GM23248 (cell line): ENCODE results near the gene SLC9C1. TPM values are rescaled to one million over a fixed set of nuclear protein-coding genes. Genes with fewer than 3 reads are reported as not detected.

Experiments used
- DNase-seq: peaks from one replicate; pipeline ENCODE4 v3.0.0-alpha.2; 2015
- H2AFZ ChIP-seq: fragments of 200-600 bp; sonication (generic); 2 replicates; pipeline ENCODE4 v1.6.1; 2016; ENCODE audit warnings: antibody characterized with exemption
- H3F3A ChIP-seq: fragments of 200-600 bp; sonication (generic); 2 replicates; pipeline ENCODE4 v1.6.1; 2016; ENCODE audit warnings: mild to moderate bottlenecking, antibody characterized with exemption, mixed run types; ENCODE audit not compliant: insufficient read depth
- H3K27ac ChIP-seq: fragments of 200-600 bp; sonication (generic); 2 replicates; pipeline ENCODE4 v1.5.1; 2016; ENCODE audit warnings: mild to moderate bottlenecking
- H3K27me3 ChIP-seq: fragments of 200-600 bp; sonication (generic); replicated peaks from 2 replicates; pipeline ENCODE4 v1.6.1; 2016; ENCODE audit warnings: mild to moderate bottlenecking; ENCODE audit not compliant: insufficient read depth
- H3K36me3 ChIP-seq: fragments of 200-600 bp; sonication (generic); 2 replicates; pipeline ENCODE4 v1.6.1; 2016; ENCODE audit warnings: low read depth, mild to moderate bottlenecking
- H3K4me1 ChIP-seq: fragments of 200-600 bp; sonication (generic); 2 replicates; pipeline ENCODE4 v1.6.1; 2016; ENCODE audit warnings: mild to moderate bottlenecking; ENCODE audit not compliant: insufficient read depth
- H3K4me2 ChIP-seq: fragments of 200-600 bp; sonication (generic); one replicate; pipeline ENCODE4 v1.6.1; 2016; ENCODE audit warnings: mild to moderate bottlenecking; ENCODE audit not compliant: unreplicated experiment
- H3K4me3 ChIP-seq: fragments of 200-600 bp; sonication (generic); 2 replicates; pipeline ENCODE4 v1.5.1; 2016; ENCODE audit warnings: mild to moderate bottlenecking
- H3K79me2 ChIP-seq: fragments of 200-600 bp; sonication (generic); 2 replicates; pipeline ENCODE4 v1.6.1; 2016; ENCODE audit warnings: mild to moderate bottlenecking; ENCODE audit not compliant: insufficient read depth
- H3K9ac ChIP-seq: fragments of 200-600 bp; sonication (generic); 2 replicates; pipeline ENCODE4 v1.6.1; 2016; ENCODE audit warnings: mild to moderate bottlenecking
- H3K9me2 ChIP-seq: fragments of 200-600 bp; sonication (generic); 2 replicates; pipeline ENCODE4 v1.6.1; 2016; ENCODE audit warnings: mixed run types, mild to moderate bottlenecking, moderate library complexity; ENCODE audit not compliant: insufficient read depth
- H3K9me3 ChIP-seq: fragments of 200-600 bp; sonication (generic); one replicate; pipeline ENCODE4 v1.6.1; 2017; ENCODE audit warnings: low read depth
- H4K20me1 ChIP-seq: fragments of 200-600 bp; sonication (generic); 2 replicates; pipeline ENCODE4 v1.6.0; 2016; ENCODE audit not compliant: insufficient read depth
- EZH2 ChIP-seq: fragments of 200-600 bp; sonication (generic); IDR thresholded peaks from 2 replicates; pipeline ENCODE4 v1.6.1; 2018; ENCODE audit warnings: antibody characterized with exemption, mild to moderate bottlenecking; ENCODE audit not compliant: insufficient read depth, poor library complexity, severe bottlenecking
- EZH2phosphoT487 ChIP-seq: fragments of 200-600 bp; sonication (generic); IDR thresholded peaks from 2 replicates; pipeline ENCODE4 v1.6.1; 2018; ENCODE audit warnings: antibody characterized with exemption, moderate library complexity, mild to moderate bottlenecking, low read depth; ENCODE audit not compliant: insufficient read depth
- WGBS, 2 experiments: methylation state at CpG; one replicate each; pipeline ENCODE4 v1.1.6; 2015 to 2017; ENCODE audit warnings: low lambda C conversion rate in 2 of 2, low coverage in 1 of 2; ENCODE audit errors: missing lambda C conversion rate in 2 of 2; 5-methylcytosine and 5-hydroxymethylcytosine counted together
- in situ Hi-C: fragments of 300-500 bp; cut with MboI; formaldehyde crosslinking; loops from 2 replicates; pipeline ENCODE4 v1.15.0; 2020
- polyA plus RNA-seq: library from polyadenylated mRNA; unstranded; fragments of >200 nt; fragmentation: Nextera tagmentation; extraction: Ambion mirVana; gene quantifications from 2 replicates; pipeline ENCODE4 v1.2.1, GENCODE V29; 2016
- total RNA-seq: library from RNA; depleted of rRNA; stranded (reverse); fragments of >200 nt; shearing (Covaris generic); gene quantifications from 2 replicates; pipeline ENCODE4 v1.2.3, GENCODE V29; 2014

SLC9C1 gene
- total and polyA plus RNA-seq, 2 experiments from 2014 or later, result not detected

DNA sequence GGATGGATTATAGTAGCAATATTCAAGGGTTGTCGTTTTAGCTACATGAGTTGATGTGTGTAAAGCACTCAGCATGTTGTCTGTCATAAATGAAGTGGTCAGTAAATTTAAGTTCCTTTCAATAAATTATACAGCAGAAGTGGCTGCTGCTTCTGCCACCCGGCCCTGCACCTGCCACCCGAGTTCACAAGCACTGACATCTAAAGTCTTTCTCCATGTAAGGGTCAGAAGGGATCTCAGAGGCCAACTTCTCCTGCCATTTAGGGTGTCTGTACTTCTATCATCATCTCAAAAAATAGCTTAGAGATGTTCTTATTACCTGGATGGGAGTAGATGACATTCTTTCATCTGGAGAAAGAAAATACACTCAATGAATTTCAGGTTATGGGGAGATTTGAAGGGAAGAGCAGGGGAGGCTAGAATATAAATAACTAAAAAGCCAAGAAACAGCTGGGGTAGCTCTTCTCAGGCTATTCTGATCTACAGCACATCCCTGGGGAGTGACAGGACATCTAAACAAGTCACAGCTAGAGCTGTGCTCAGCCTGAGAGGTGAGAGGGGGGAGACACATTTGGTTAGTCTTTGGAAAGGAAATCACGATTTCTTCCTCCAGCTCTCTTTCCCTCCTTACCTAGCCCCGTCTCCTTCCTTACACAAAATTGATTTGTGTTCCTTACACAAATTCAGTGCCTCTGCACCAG lies 169.0 kb downstream of the SLC9C1 start:
- Histone ChIP-seq H3K4me1 (peaks cover 8% of the 10 kb centered on the region; the same call in 1 of the 2 replicates), H3K9me2 (no peaks in the 10 kb centered on the region), H3K79me2 (no peaks in the 10 kb centered on the region), H3K36me3 (no peaks in the 10 kb centered on the region), H3K9me3 (no peaks in the 10 kb centered on the region), H3K4me3 (no peak overlapping the region), H4K20me1 (no peaks in the 10 kb centered on the region), H3K9ac (no peak overlapping the region), H2AFZ (no peak overlapping the region), H3K27me3 (no peaks in the 10 kb centered on the region), H3K4me2 (no peak overlapping the region), H3K27ac (no peak overlapping the region), H3F3A (no peaks in the 10 kb centered on the region)
- 88 to 90% methylated on average over 5 of the region's 5 CpGs for WGBS, 2 experiments
- in situ Hi-C loops, result loop anchor here (25.0 kb wide), 1 partner anchor 387 kb away; no protein-coding TSS in a partner anchor
- DNase-seq, result no peak
- TF ChIP-seq EZH2 (no peak), EZH2phosphoT487 (no peak)

DNA sequence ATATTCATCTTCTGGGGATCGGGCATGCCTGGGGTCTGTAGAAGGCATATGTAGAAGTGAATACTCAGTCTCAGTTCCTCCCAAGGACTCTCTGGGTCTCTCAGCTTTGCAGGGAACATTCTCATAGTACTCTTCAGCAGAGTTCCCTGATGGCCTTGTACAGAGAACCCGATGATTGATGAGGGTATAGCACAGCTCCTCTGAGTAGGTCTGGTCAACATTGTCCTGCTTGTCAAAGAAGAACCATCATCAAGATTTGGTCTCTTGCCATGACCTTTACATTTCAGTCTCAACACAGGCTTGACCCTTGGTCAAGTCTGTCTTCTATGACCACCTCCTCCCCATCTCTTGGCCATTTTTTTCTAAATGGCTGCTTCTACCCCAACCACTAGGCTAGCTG lies 170.5 kb downstream of the SLC9C1 start:
- no peak overlapping the region for H3K27ac ChIP-seq
- no peak for TF ChIP-seq EZH2phosphoT487
- no peak for TF ChIP-seq EZH2
- H3K4me2 ChIP-seq, result no peak overlapping the region
- no peak overlapping the region for H3K4me3 ChIP-seq
- H3K27me3 ChIP-seq, result no peaks in the 10 kb centered on the region
- no peak for DNase-seq
- no peaks in the 10 kb centered on the region for H3K4me1 ChIP-seq
- 95 to 100% methylated on average over 2 of the region's 2 CpGs for WGBS, 2 experiments
- H3K79me2 ChIP-seq, result no peaks in the 10 kb centered on the region
- no peaks in the 10 kb centered on the region for H3K36me3 ChIP-seq
- H3K9me3 ChIP-seq, result no peaks in the 10 kb centered on the region
- H3K9me2 ChIP-seq, result no peaks in the 10 kb centered on the region
- no peak overlapping the region for H3K9ac ChIP-seq
- in situ Hi-C loops, result no loop called here
- no peak overlapping the region for H2AFZ ChIP-seq
- no peaks in the 10 kb centered on the region for H4K20me1 ChIP-seq
- no peaks in the 10 kb centered on the region for H3F3A ChIP-seq

DNA sequence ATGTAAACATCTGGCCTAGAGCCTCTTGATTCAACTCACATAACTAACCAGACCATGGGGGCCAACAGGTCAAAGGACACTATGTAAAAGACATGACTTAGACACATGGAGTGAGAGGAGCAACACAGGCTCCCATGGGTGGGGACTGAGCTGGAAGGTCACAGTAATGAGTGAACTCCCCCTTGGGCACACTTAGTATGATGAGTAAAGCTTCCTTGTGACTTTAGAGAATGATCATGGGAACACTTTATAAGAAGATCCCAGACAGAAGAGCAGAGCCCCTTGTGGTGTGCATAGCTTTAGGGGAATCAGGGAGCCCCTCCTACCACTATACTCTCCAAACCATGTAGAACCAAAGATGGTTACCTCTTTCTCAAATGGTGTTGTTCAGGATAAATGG lies 171.1 kb downstream of the SLC9C1 start:
- Histone ChIP-seq H3K9me2 (no peaks in the 10 kb centered on the region), H3K27me3 (no peaks in the 10 kb centered on the region), H3K27ac (no peak overlapping the region), H3F3A (no peaks in the 10 kb centered on the region), H3K36me3 (no peaks in the 10 kb centered on the region), H3K9ac (no peak overlapping the region), H3K4me1 (no peaks in the 10 kb centered on the region), H3K79me2 (no peaks in the 10 kb centered on the region), H2AFZ (no peak overlapping the region), H4K20me1 (no peaks in the 10 kb centered on the region), H3K4me3 (no peak overlapping the region), H3K4me2 (no peak overlapping the region), H3K9me3 (no peaks in the 10 kb centered on the region)
- DNase-seq, result no peak
- no peak for TF ChIP-seq EZH2phosphoT487
- TF ChIP-seq EZH2, result no peak
- in situ Hi-C loops, result no loop called here

DNA sequence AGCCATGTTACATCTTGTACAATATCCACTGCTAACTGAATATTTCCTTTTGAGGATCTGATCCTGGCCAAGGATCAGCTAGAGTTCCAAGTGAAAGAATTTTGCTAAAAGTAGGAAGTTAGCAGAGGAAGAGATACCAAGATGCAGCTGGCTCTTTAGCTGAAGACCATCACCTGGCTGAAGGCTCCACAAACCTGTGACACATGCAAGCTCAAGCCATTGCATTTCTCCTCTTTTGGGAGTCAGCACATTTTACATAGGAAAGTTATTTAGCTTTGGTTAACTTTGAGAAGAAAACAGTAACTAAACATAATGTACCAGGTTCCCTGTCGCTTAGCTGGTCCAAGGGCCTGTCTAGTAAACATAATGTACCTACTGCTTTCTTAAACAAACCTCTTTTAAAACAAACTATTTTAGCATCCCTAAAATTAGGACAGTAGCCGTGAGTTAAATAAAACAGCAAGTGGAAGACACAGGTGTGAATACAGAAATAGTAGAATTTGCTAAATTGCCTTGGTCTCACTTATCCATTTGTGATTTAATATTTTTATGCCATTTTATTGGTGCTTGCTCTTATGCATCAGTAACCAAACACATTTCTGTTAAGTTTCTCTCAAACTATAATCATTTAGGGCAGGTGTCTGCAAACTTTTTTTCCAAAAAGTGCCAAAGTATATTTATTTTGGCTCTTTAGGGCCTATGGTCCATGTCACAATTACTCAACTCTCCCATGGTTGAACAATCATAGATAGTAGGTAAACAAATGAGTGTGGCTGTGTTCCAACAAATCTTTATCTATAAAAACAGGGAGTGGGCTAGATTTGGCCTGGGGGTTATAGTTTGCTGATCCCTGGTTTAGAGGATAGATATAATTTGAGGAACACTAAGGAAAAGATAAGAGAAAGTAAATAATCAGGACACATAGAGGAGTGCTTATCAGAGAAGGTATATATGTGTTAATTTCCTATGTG lies 172.2 kb downstream of the SLC9C1 start:
- Histone ChIP-seq H3F3A (no peaks in the 10 kb centered on the region), H2AFZ (no peak overlapping the region), H3K27me3 (no peaks in the 10 kb centered on the region), H3K4me3 (no peak overlapping the region), H3K4me2 (no peak overlapping the region), H3K4me1 (no peaks in the 10 kb centered on the region), H3K9me3 (no peaks in the 10 kb centered on the region), H3K36me3 (no peaks in the 10 kb centered on the region), H3K27ac (no peak overlapping the region), H3K9ac (no peak overlapping the region), H3K79me2 (no peaks in the 10 kb centered on the region), H4K20me1 (no peaks in the 10 kb centered on the region), H3K9me2 (no peaks in the 10 kb centered on the region)
- in situ Hi-C loops, result no loop called here
- 93 to 100% methylated on average over 2 of the region's 2 CpGs for WGBS, 2 experiments
- DNase-seq, result no peak
- TF ChIP-seq EZH2 (no peak), EZH2phosphoT487 (no peak)
